HEK293 (cell line): ENCODE results near the gene TMEM39B.
"Not testable (repeated sequence)": the region's sequence is repeated elsewhere in the genome, so short reads cannot be mapped to it uniquely, and the experiment has no call there.

Experiments used
- ATF2 ChIP-seq: fragments of 450-650 bp; formaldehyde crosslinking; IDR thresholded peaks from 2 replicates; pipeline ENCODE4 v1.5.1; 2016; ENCODE audit warnings: missing biosample characterization, missing genetic modification characterization, low read depth
- CTCF ChIP-seq: fragments of 450-650 bp; formaldehyde crosslinking; IDR thresholded peaks from 2 replicates; pipeline ENCODE4 v1.5.1; 2016; ENCODE audit warnings: missing biosample characterization, missing genetic modification characterization
- ZBTB7A ChIP-seq: fragments of 450-650 bp; formaldehyde crosslinking; IDR thresholded peaks from 2 replicates; pipeline ENCODE4 v1.5.1; 2016; ENCODE audit warnings: low read depth, missing biosample characterization, missing genetic modification characterization
- ZNF266 ChIP-seq: fragments of 450-650 bp; formaldehyde crosslinking; IDR thresholded peaks from 2 replicates; pipeline ENCODE4 v1.5.1; 2016; ENCODE audit warnings: missing biosample characterization, missing genetic modification characterization, low read depth
- ZNF426 ChIP-seq: fragments of 450-650 bp; formaldehyde crosslinking; IDR thresholded peaks from 2 replicates; pipeline ENCODE4 v1.5.1; 2017; ENCODE audit warnings: missing biosample characterization, missing genetic modification characterization, mild to moderate bottlenecking, inconsistent platforms, moderate library complexity
- ZNF501 ChIP-seq: fragments of 450-650 bp; formaldehyde crosslinking; IDR thresholded peaks from 2 replicates; pipeline ENCODE4 v1.5.1; 2016; ENCODE audit warnings: missing biosample characterization, missing genetic modification characterization
- ZNF510 ChIP-seq: fragments of 450-650 bp; formaldehyde crosslinking; IDR thresholded peaks from 2 replicates; pipeline ENCODE4 v1.5.1; 2018; ENCODE audit warnings: mild to moderate bottlenecking, missing genetic modification characterization, missing biosample characterization; ENCODE audit not compliant: insufficient replicate concordance
- ZNF629 ChIP-seq: fragments of 450-650 bp; formaldehyde crosslinking; IDR thresholded peaks from 2 replicates; pipeline ENCODE4 v1.5.1; 2017; ENCODE audit warnings: missing biosample characterization, missing genetic modification characterization
- ZNF837 ChIP-seq: fragments of 450-650 bp; formaldehyde crosslinking; IDR thresholded peaks from 2 replicates; pipeline ENCODE4 v1.5.1; 2016; ENCODE audit warnings: missing biosample characterization, missing genetic modification characterization
- TF ChIP-seq, protein P1 (sequence below): fragments of 450-650 bp; formaldehyde crosslinking; IDR thresholded peaks from 2 replicates; pipeline ENCODE4 v1.5.1; 2016; ENCODE audit warnings: missing biosample characterization, missing genetic modification characterization, low read depth

GRCh38 chr1:32065613-32066488 is 6.9 kb upstream of the TMEM39B start:
- TF ChIP-seq ZNF426 (tag by site-specific recombination); ZNF837; ZNF510 (tag by site-specific recombination); ZNF266; CTCF; ZNF629 (tag by site-specific recombination); ZBTB7A; ZNF501 (tag by site-specific recombination); ATF2 (tag by site-specific recombination): not testable (repeated sequence)
- TF ChIP-seq, protein P1, sequence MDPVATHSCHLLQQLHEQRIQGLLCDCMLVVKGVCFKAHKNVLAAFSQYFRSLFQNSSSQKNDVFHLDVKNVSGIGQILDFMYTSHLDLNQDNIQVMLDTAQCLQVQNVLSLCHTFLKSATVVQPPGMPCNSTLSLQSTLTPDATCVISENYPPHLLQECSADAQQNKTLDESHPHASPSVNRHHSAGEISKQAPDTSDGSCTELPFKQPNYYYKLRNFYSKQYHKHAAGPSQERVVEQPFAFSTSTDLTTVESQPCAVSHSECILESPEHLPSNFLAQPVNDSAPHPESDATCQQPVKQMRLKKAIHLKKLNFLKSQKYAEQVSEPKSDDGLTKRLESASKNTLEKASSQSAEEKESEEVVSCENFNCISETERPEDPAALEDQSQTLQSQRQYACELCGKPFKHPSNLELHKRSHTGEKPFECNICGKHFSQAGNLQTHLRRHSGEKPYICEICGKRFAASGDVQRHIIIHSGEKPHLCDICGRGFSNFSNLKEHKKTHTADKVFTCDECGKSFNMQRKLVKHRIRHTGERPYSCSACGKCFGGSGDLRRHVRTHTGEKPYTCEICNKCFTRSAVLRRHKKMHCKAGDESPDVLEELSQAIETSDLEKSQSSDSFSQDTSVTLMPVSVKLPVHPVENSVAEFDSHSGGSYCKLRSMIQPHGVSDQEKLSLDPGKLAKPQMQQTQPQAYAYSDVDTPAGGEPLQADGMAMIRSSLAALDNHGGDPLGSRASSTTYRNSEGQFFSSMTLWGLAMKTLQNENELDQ (tag by site-specific recombination): not testable (repeated sequence)
